Measurements from ENCODE around the gene GINS1.

The GINS1 gene

DNA sequence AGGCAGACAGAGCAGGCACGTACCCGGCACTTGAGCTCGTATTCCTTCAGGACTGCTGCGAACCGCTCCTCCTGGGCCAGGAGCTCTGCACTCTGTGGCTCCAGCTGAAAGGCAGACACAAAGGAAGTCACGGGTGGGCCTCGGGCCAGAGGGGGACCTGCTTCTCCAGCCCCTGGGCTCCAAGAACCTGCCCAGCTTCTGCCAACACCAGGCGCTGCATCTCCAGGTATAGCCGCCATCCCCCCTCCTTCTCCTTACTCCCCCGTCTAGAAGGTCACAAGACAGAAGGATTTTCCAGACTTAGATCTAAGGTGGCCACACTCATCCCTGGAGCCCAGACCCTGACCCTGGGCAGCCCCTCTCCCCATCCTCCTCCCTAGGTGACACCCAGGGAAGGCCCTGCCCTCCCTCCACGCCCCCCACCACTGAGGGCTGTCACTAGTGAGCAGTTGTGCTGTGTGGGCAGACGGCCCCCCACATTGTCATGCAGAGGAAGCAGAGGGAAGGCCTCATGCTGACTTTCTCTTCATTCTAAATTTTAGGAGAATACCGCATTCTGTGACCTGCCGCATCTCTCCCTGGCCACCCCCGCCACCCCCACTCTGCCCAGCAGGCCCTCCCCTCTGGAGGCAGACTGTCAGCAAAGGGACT is 81.9 kb downstream of the GINS1 start:
- no peak for TF ChIP-seq CTCF (IDR thresholded peaks at IDR 0.05; ENCODE audit: low read length, missing control alignments)
- no peak overlapping the region for H3K4me3 ChIP-seq (replicated peaks; ENCODE audit: low read depth, low read length)
- no peak for DNase-seq (ENCODE audit: low read depth)

DNA sequence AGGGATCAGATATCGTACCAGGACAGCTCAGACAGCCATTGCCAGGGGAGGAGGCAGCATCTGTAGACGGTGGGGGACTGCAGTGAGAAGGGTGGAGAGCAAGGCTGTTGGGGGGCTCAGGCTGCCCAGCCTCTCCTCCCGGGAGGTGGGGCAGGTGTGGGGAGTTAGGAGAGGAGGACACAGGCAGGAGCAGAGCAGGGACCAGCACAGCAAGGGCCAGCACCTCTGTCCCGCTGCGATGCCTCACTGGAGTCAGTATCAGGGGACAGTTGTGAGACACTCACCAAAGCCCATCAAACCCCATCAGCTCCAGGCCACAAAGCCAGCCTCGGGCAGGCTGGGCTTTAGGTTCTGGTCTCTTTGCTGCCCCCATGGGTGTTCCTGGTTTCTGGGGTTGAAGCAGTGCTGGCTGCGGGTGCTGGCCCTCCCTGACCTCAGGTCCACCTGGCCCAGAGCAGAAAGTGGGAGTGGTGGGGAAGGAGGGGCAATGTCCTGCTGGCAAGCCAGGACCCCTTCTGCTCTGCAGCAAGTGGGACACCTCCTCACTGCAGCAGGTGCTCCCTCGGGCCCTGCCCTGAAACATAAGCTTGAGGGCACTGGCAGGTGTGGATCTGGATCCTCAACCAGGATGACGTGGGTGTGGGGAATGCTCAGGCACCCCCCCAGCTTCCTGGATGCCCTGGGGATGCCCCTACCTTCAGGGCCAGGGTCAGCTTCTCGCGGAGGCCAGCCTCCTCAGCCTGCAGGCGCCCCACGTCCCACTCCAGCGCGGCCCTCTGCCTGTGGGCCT is 83.4 kb downstream of the GINS1 start:
- TF ChIP-seq CTCF (IDR thresholded peaks at IDR 0.05; ENCODE audit: low read length, missing control alignments), result no peak
- DNase-seq (ENCODE audit: low read depth), result no peak
- H3K4me3 ChIP-seq (replicated peaks; ENCODE audit: low read depth, low read length), result no peak overlapping the region

DNA sequence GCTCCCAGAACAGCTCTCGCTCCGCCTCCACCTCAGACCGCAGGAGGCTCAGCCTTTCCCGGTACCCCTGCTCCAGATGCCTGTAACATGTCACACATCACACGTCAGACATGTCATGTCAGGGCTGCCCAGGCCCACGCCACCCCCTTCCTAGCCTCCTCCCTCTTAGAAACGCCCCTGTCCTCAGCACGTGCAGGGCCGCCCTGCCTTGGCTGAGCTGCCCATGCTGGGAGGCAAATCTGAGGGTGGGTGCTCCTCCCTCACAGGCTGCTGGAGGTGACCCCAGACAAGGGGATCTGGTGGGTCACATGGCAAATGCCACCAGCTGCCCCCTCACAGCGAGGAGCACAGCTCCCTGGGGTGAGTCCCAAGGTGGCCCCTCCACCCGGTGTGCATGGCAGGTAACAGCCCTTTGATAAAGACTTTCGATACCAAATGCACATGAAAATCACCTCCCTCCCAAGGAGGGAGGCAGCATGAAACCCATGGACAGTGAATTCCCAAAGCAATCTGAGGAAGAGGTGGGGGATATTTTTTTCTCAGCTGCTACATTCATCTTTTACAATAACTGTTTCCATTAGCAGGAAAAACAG is 84.1 kb downstream of the GINS1 start:
- no peak overlapping the region for H3K4me3 ChIP-seq (replicated peaks; ENCODE audit: low read depth, low read length)
- no peak for TF ChIP-seq CTCF (IDR thresholded peaks at IDR 0.05; ENCODE audit: low read length, missing control alignments)
- DNase-seq (ENCODE audit: low read depth), result no peak

- no peak for TF ChIP-seq CTCF (IDR thresholded peaks at IDR 0.05; ENCODE audit: low read length, missing control alignments)
- DNase-seq (ENCODE audit: low read depth), result no peak
- no peak overlapping the region for H3K4me3 ChIP-seq (replicated peaks; ENCODE audit: low read depth, low read length)
Measured at GRCh38 chr20:25493137-25493536, 85.7 kb downstream of the GINS1 start.

DNA sequence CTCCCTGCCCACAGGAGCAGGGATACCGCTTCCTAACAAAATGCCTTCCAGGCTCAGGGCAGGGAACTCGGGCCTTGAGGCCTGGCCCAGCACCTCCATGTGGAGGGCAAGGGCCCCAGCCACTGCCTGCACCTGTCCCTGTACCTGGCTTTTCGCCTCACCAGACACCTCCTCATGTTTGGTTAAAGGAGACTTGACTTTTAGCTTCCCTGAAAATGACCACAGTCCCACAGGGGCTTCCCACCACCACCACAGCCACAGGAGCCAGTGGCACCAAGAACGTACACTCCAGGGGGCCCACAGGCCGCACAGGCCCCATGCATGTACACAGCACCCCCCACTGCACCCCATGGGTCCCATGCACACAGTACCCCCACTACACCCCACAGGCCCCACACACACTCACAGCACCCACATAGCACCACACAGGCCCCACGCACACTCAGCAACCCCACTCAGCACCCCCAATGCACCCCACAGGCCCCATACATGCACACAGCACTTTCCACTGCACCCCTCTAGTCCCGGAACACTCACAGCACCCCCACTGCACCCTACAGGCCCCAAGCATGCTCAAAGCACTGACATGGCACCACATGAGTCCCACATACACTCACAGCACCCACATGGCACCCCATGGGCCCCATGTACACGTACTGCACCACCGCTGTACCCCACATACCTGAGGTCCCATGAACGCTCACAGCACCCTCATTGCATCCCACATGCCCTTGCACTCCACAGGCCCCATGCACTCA is 86.5 kb downstream of the GINS1 start:
- H3K4me3 ChIP-seq (replicated peaks; ENCODE audit: low read depth, low read length), result no peak overlapping the region
- DNase-seq (ENCODE audit: low read depth), result no peak
- TF ChIP-seq CTCF (IDR thresholded peaks at IDR 0.05; ENCODE audit: low read length, missing control alignments), result no peak

DNA sequence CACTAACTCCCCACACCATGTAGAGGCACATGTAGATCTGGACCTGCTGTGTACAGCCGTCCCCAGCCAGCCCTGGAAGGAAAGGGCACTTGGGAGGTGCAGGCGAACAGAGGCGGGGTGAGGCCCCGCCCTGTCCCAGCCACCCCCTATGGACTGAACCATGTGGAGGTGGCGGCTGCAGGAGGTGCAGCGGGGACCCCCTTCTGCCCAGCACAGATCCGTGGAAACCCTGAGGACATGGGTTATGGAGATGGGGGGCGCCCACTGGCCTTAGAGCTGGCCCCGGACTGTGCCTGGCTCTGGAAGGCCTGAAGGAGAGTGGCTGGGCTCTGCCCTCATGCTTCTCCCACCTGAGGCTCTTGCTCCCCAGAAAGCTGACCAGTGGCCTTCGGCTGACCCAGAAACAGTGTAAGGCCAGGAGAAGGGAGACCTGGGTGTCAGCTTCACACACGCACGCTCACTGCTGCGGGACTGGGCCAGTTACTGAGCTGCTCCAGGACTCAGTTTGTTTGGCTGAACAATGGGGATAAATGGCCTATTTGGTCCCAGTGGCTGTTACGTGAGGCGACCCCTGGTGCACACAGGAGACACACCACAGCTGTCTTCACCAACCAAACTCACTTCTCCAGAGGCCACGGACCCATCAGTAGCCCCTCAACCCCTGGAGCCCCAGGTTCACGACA is 87.2 kb downstream of the GINS1 start:
- no peak overlapping the region for H3K4me3 ChIP-seq (replicated peaks; ENCODE audit: low read depth, low read length)
- TF ChIP-seq CTCF (IDR thresholded peaks at IDR 0.05; ENCODE audit: low read length, missing control alignments), result no peak
- no peak for DNase-seq (ENCODE audit: low read depth)

Measured in fibroblast of pulmonary artery (primary cell).